HCT116 (cell line): Measurements from ENCODE around the gene ZNF621.

Experiments
- CEBPB ChIP-seq: IDR thresholded peaks from 2 replicates; pipeline ENCODE4 v1.6.1; 2012; ENCODE audit warnings: low read depth
- EZH2phosphoT487 ChIP-seq: fragments of 200-600 bp; IDR thresholded peaks from 2 replicates; pipeline ENCODE4 v1.6.1; 2018; ENCODE audit warnings: antibody characterized with exemption, borderline replicate concordance
- MAX ChIP-seq: IDR thresholded peaks from 2 replicates; pipeline ENCODE4 v1.6.1; 2012
- POLR2A ChIP-seq: IDR thresholded peaks from 2 replicates; pipeline ENCODE4 v1.7.0; 2011; ENCODE audit warnings: borderline replicate concordance; ENCODE audit not compliant: insufficient read depth, insufficient read length; ENCODE audit errors: extremely low read depth
- POLR2AphosphoS5 ChIP-seq: IDR thresholded peaks from 2 replicates; pipeline ENCODE4 v1.6.1; 2011; ENCODE audit warnings: mild to moderate bottlenecking, low read depth, low read length, moderate library complexity
- ZNF274 ChIP-seq: fragments of 200-500 bp; sonication (Bioruptor generic); IDR thresholded peaks from 2 replicates; pipeline ENCODE4 v1.6.1; 2014; ENCODE audit warnings: mild to moderate bottlenecking, low read depth, low read length, inconsistent platforms
- TF ChIP-seq, protein P1 (sequence below), 3 experiments: fragments of 200-600 bp in 1 of 3; sonication (generic) in 1 of 3; IDR thresholded peaks in 2 of 3; conservative IDR thresholded peaks in 1 of 3; 2 replicates each; pipeline ENCODE4 v1.5.1; 2012 to 2017; ENCODE audit warnings: low read depth in 2 of 3, low read length in 2 of 3, antibody characterized with exemption in 1 of 3, borderline replicate concordance in 1 of 3, control low read depth in 1 of 3, mild to moderate bottlenecking in 1 of 3, mixed read lengths in 1 of 3, mixed run types in 1 of 3, moderate library complexity in 1 of 3; ENCODE audit not compliant: insufficient read depth in 1 of 3

GRCh38 chr3:40524568-40525285 is at the start of gene ZNF621:
- TF ChIP-seq, protein P1, sequence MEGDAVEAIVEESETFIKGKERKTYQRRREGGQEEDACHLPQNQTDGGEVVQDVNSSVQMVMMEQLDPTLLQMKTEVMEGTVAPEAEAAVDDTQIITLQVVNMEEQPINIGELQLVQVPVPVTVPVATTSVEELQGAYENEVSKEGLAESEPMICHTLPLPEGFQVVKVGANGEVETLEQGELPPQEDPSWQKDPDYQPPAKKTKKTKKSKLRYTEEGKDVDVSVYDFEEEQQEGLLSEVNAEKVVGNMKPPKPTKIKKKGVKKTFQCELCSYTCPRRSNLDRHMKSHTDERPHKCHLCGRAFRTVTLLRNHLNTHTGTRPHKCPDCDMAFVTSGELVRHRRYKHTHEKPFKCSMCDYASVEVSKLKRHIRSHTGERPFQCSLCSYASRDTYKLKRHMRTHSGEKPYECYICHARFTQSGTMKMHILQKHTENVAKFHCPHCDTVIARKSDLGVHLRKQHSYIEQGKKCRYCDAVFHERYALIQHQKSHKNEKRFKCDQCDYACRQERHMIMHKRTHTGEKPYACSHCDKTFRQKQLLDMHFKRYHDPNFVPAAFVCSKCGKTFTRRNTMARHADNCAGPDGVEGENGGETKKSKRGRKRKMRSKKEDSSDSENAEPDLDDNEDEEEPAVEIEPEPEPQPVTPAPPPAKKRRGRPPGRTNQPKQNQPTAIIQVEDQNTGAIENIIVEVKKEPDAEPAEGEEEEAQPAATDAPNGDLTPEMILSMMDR (IDR thresholded peaks at IDR 0.05 in 2 of 3, conservative IDR thresholded peaks at IDR 0.05 in 1 of 3; ENCODE audit: borderline replicate concordance in 1 of 3, insufficient read depth in 1 of 3, low read depth in 2 of 3, low read length in 2 of 3): no peak
- TF ChIP-seq EZH2phosphoT487: no peak
- TF ChIP-seq ZNF274: no peak
- peak; percentile 99 for TF ChIP-seq POLR2AphosphoS5
- peak; percentile 96 for TF ChIP-seq POLR2A
- TF ChIP-seq CEBPB: no peak
- TF ChIP-seq MAX: peak; percentile 95
